DND-41 (cell line): ENCODE measurements around the gene C2CD2.

Source experiments
- EZH2 ChIP-seq: IDR thresholded peaks from 3 replicates; pipeline ENCODE4 v1.6.1; 2012; ENCODE audit warnings: borderline replicate concordance, low read depth, mild to moderate bottlenecking, moderate library complexity, low read length, inconsistent platforms; ENCODE audit not compliant: severe bottlenecking
- TF ChIP-seq, protein P1 (sequence below): IDR thresholded peaks from 2 replicates; pipeline ENCODE4 v1.5.1; 2012; ENCODE audit warnings: borderline replicate concordance, low read length, moderate library complexity, mild to moderate bottlenecking; ENCODE audit not compliant: poor library complexity, severe bottlenecking; ENCODE audit errors: extremely low read depth

DNA sequence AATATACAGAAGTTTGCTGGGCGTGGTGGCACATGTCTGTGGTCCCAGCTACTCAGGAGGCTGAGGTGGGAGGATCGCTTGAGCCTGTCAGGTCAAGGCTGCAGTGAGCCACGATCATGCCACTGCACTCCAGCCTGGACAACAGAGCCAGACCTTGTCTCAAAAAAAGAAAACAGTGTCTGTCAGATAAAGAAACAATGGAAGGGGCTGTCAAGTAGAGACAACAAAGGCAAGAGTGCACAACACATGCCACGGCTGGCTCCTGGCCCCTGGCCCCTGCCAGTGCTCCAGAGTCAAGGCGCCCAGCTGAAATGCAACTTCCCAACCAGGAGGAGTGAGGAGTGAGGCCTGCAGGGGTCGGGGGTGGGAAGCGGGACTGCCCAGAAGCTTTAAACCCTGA is 107.3 kb downstream of the C2CD2 start:
- TF ChIP-seq, protein P1, sequence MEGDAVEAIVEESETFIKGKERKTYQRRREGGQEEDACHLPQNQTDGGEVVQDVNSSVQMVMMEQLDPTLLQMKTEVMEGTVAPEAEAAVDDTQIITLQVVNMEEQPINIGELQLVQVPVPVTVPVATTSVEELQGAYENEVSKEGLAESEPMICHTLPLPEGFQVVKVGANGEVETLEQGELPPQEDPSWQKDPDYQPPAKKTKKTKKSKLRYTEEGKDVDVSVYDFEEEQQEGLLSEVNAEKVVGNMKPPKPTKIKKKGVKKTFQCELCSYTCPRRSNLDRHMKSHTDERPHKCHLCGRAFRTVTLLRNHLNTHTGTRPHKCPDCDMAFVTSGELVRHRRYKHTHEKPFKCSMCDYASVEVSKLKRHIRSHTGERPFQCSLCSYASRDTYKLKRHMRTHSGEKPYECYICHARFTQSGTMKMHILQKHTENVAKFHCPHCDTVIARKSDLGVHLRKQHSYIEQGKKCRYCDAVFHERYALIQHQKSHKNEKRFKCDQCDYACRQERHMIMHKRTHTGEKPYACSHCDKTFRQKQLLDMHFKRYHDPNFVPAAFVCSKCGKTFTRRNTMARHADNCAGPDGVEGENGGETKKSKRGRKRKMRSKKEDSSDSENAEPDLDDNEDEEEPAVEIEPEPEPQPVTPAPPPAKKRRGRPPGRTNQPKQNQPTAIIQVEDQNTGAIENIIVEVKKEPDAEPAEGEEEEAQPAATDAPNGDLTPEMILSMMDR, result no peak
- no peak for TF ChIP-seq EZH2
